DND-41 (cell line): ENCODE results near the gene RAMACL.

Experiments
- ATAC-seq: fragments of 200-7000 bp; cut with Tn5 transposase; 3 replicates; pipeline ENCODE4 v1.9.1; 2021; ENCODE audit warnings: low read depth; ENCODE audit not compliant: insufficient read depth
- DNase-seq: peaks from one replicate; pipeline ENCODE4 v3.0.0-alpha.2; 2020
- H2AFZ ChIP-seq: 2 replicates; pipeline ENCODE4 v1.6.0; 2012; ENCODE audit warnings: low read depth, low read length
- H3K27ac ChIP-seq: 2 replicates; pipeline ENCODE4 v1.5.1; 2012; ENCODE audit warnings: low read length, inconsistent platforms
- H3K27me3 ChIP-seq: fragments of 200-600 bp; sonication (generic); 2 replicates; pipeline ENCODE4 v1.6.0; 2012; ENCODE audit warnings: low read length, mild to moderate bottlenecking, inconsistent platforms; ENCODE audit not compliant: insufficient read depth, poor library complexity
- H3K36me3 ChIP-seq: 2 replicates; pipeline ENCODE4 v1.5.1; 2012; ENCODE audit warnings: low read length, inconsistent platforms; ENCODE audit not compliant: insufficient read depth
- H3K4me1 ChIP-seq: 2 replicates; pipeline ENCODE4 v1.5.1; 2012; ENCODE audit warnings: mild to moderate bottlenecking, low read length; ENCODE audit not compliant: insufficient read depth
- H3K4me2 ChIP-seq: 2 replicates; pipeline ENCODE4 v1.6.0; 2012; ENCODE audit warnings: mild to moderate bottlenecking, moderate library complexity, low read length, inconsistent platforms; ENCODE audit not compliant: insufficient read depth
- H3K4me3 ChIP-seq, 2 experiments: fragments of 200-600 bp in 1 of 2; shearing (Covaris generic) in 1 of 2; 2 replicates each; pipeline ENCODE4 v1.5.1; 2012 to 2016; ENCODE audit warnings: inconsistent platforms in 2 of 2, low read length in 2 of 2, mild to moderate bottlenecking in 2 of 2, low read depth in 1 of 2, moderate library complexity in 1 of 2
- H3K79me2 ChIP-seq: 2 replicates; pipeline ENCODE4 v1.6.0; 2012; ENCODE audit warnings: low read length, inconsistent platforms; ENCODE audit not compliant: insufficient read depth
- H3K9ac ChIP-seq: 2 replicates; pipeline ENCODE4 v1.6.0; 2012; ENCODE audit warnings: low read depth, mild to moderate bottlenecking, inconsistent platforms, low read length, moderate library complexity
- H3K9me3 ChIP-seq: 2 replicates; pipeline ENCODE4 v1.5.1; 2012; ENCODE audit warnings: low read length, moderate library complexity, mild to moderate bottlenecking, inconsistent platforms; ENCODE audit not compliant: insufficient read depth, severe bottlenecking
- H4K20me1 ChIP-seq: 2 replicates; pipeline ENCODE4 v1.6.0; 2012; ENCODE audit warnings: low read length; ENCODE audit not compliant: insufficient read depth
- EZH2 ChIP-seq: IDR thresholded peaks from 3 replicates; pipeline ENCODE4 v1.6.1; 2012; ENCODE audit warnings: borderline replicate concordance, low read depth, mild to moderate bottlenecking, moderate library complexity, low read length, inconsistent platforms; ENCODE audit not compliant: severe bottlenecking
- TF ChIP-seq, protein P1 (sequence below): IDR thresholded peaks from 2 replicates; pipeline ENCODE4 v1.5.1; 2012; ENCODE audit warnings: borderline replicate concordance, low read length, moderate library complexity, mild to moderate bottlenecking; ENCODE audit not compliant: poor library complexity, severe bottlenecking; ENCODE audit errors: extremely low read depth

Gene RAMACL

DNA sequence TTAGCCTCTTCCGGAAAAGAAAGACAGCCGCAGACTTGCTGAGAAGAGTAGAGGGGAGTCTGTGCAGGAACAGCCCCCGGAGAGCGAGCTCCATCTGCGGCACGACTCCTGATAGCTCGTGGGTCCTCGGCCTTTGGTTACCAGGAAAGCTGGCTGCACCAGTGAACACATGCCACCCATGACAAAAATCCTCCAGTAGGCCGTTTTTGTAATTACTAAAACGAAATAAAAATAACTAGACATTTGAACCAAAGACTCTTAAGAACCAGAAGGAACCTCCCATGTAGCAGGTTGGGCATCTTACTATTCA is 42.2 kb downstream of the RAMACL start:
- H3K27ac ChIP-seq = no peak overlapping the region
- H3K79me2 ChIP-seq = no peaks in the 10 kb centered on the region
- H4K20me1 ChIP-seq = no peaks in the 10 kb centered on the region
- H3K4me2 ChIP-seq = no peak overlapping the region
- no peaks in the 10 kb centered on the region for H3K9me3 ChIP-seq
- no peak overlapping the region for H2AFZ ChIP-seq
- no peak overlapping the region for H3K4me3 ChIP-seq
- H3K27me3 ChIP-seq = no peaks in the 10 kb centered on the region
- no peak overlapping the region for H3K9ac ChIP-seq
- H3K4me1 ChIP-seq = peaks cover 5% of the 10 kb centered on the region
- no peaks in the 10 kb centered on the region for H3K36me3 ChIP-seq
- ATAC-seq (no peak), DNase-seq (no peak)
- TF ChIP-seq, protein P1, sequence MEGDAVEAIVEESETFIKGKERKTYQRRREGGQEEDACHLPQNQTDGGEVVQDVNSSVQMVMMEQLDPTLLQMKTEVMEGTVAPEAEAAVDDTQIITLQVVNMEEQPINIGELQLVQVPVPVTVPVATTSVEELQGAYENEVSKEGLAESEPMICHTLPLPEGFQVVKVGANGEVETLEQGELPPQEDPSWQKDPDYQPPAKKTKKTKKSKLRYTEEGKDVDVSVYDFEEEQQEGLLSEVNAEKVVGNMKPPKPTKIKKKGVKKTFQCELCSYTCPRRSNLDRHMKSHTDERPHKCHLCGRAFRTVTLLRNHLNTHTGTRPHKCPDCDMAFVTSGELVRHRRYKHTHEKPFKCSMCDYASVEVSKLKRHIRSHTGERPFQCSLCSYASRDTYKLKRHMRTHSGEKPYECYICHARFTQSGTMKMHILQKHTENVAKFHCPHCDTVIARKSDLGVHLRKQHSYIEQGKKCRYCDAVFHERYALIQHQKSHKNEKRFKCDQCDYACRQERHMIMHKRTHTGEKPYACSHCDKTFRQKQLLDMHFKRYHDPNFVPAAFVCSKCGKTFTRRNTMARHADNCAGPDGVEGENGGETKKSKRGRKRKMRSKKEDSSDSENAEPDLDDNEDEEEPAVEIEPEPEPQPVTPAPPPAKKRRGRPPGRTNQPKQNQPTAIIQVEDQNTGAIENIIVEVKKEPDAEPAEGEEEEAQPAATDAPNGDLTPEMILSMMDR = no peak
- TF ChIP-seq EZH2 = no peak

DNA sequence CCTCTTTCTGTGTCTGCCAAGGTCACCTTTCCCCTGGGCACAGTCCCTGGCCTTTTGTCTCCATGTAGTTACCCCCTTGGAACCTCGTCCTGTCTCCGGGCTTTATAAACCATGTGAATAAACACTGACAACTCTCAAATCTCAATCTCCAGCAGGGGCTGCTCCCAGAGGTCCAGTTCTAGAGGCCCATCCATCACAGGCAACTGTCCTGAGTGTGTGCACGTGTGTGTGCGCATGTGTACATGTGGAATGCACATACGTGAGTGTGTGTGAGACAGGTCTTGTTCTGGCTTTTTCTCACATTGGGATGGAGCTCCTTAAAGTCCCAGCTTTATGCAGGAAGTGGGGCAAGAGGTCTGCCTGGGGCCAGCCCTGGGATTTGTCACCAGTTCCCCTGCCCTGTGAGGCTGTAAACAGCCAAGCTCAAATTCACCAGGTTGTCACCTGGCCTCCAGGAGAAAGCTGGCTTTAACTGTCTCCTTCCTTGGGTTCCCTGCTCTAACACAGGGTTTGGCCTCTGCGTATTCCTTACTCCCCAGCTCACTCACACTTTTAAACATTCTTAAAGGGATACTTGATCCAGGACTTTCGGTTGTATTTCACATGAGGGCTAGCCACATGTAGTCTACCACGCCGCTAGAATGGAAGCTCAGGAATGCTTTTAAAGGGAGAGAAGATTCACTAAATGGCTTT is 42.7 kb downstream of the RAMACL start:
- Histone ChIP-seq H3K27ac (no peak overlapping the region), H3K27me3 (no peaks in the 10 kb centered on the region), H3K4me3 (no peak overlapping the region), H3K9ac (no peak overlapping the region), H4K20me1 (no peaks in the 10 kb centered on the region), H3K4me2 (no peak overlapping the region), H2AFZ (no peak overlapping the region), H3K9me3 (no peaks in the 10 kb centered on the region), H3K4me1 (peaks cover 6% of the 10 kb centered on the region), H3K36me3 (no peaks in the 10 kb centered on the region), H3K79me2 (no peaks in the 10 kb centered on the region)
- DNase-seq (no peak), ATAC-seq (no peak)
- TF ChIP-seq, protein P1 = no peak
- no peak for TF ChIP-seq EZH2

GRCh38 chr6:166542580-166542912 is 43.9 kb downstream of the RAMACL start:
- Histone ChIP-seq H3K79me2 (no peaks in the 10 kb centered on the region), H3K4me3 (no peak overlapping the region), H3K9ac (no peak overlapping the region), H4K20me1 (no peaks in the 10 kb centered on the region), H3K4me2 (no peak overlapping the region), H3K27me3 (no peaks in the 10 kb centered on the region), H3K27ac (no peak overlapping the region), H3K4me1 (peaks cover 6% of the 10 kb centered on the region), H3K36me3 (no peaks in the 10 kb centered on the region), H3K9me3 (no peaks in the 10 kb centered on the region), H2AFZ (no peak overlapping the region)
- TF ChIP-seq EZH2 = no peak
- TF ChIP-seq, protein P1 = no peak
- no peak for ATAC-seq
- no peak for DNase-seq
